OCI-LY1 (cell line): ENCODE results near the gene PLPP4.

Source experiments
- CTCF ChIP-seq: fragments of 200-600 bp; sonication (generic), shearing (Covaris generic); IDR thresholded peaks from 2 replicates; pipeline ENCODE4 v1.5.1; 2017; ENCODE audit warnings: mild to moderate bottlenecking, antibody characterized with exemption, low read length, moderate library complexity, mixed read lengths
- EZH2 ChIP-seq: fragments of 200-600 bp; sonication (generic), shearing (Covaris generic); IDR thresholded peaks from 2 replicates; pipeline ENCODE4 v1.8.0; 2017; ENCODE audit warnings: borderline replicate concordance, mixed run types, mild to moderate bottlenecking, antibody characterized with exemption, low read length, moderate library complexity, mixed read lengths

- TF ChIP-seq CTCF (no peak), EZH2 (no peak)
Measured at GRCh38 chr10:120588311-120588710, 131.3 kb downstream of the PLPP4 start.
